Neural cell (in vitro differentiated cells): Measurements from ENCODE around the gene MECP2. TPM values are rescaled to one million over a fixed set of nuclear protein-coding genes. Genes with fewer than 3 reads are reported as not detected.

Experiments used
- H2AFZ ChIP-seq: fragments of 200-600, 300-800 bp; sonication (generic), shearing (Covaris generic); 2 replicates; pipeline ENCODE4 v1.6.0; 2014; ENCODE audit warnings: low read depth, mild to moderate bottlenecking, antibody characterized with exemption, low read length, moderate library complexity
- H3F3A ChIP-seq: fragments of 200-600 bp; shearing (Covaris generic); 2 replicates; pipeline ENCODE4 v1.6.1; 2016; ENCODE audit warnings: mild to moderate bottlenecking, moderate library complexity, mixed read lengths, antibody characterized with exemption, low read length; ENCODE audit not compliant: insufficient read depth, poor library complexity, severe bottlenecking
- H3K27ac ChIP-seq: fragments of 200-600, 300-800 bp; sonication (generic), shearing (Covaris generic); 2 replicates; pipeline ENCODE4 v1.5.1; 2014; ENCODE audit warnings: mild to moderate bottlenecking, low read length, moderate library complexity
- H3K27me3 ChIP-seq: fragments of 300-800, 200-600 bp; sonication (generic), shearing (Covaris generic); 2 replicates; pipeline ENCODE4 v1.6.0; 2014; ENCODE audit warnings: mild to moderate bottlenecking, low read depth, low read length, moderate library complexity; ENCODE audit not compliant: insufficient read depth
- H3K36me3 ChIP-seq: fragments of 300-800, 200-600 bp; sonication (generic), shearing (Covaris generic); 2 replicates; pipeline ENCODE4 v1.5.1; 2014; ENCODE audit warnings: mild to moderate bottlenecking, antibody characterized with exemption, low read length, moderate library complexity; ENCODE audit not compliant: insufficient read depth
- H3K4me2 ChIP-seq: fragments of 300-800, 200-600 bp; sonication (generic), shearing (Covaris generic); 2 replicates; pipeline ENCODE4 v1.6.0; 2014; ENCODE audit warnings: mild to moderate bottlenecking, low read length
- H3K4me3 ChIP-seq: fragments of 300-800, 200-600 bp; sonication (generic), shearing (Covaris generic); 2 replicates; pipeline ENCODE4 v1.5.1; 2014; ENCODE audit warnings: mild to moderate bottlenecking, low read length, moderate library complexity
- H3K79me2 ChIP-seq: fragments of 200-600 bp; shearing (Covaris generic); replicated peaks from 2 replicates; pipeline ENCODE4 v1.6.0; 2014; ENCODE audit warnings: mild to moderate bottlenecking, low read length, moderate library complexity; ENCODE audit not compliant: insufficient read depth
- H3K9ac ChIP-seq: fragments of 300-800, 200-600 bp; sonication (generic), shearing (Covaris generic); 2 replicates; pipeline ENCODE4 v1.6.1; 2016; ENCODE audit warnings: mild to moderate bottlenecking, low read length, mixed read lengths
- H3K9me2 ChIP-seq: fragments of 200-600 bp; shearing (Covaris generic); 2 replicates; pipeline ENCODE4 v1.6.1; 2016; ENCODE audit warnings: mild to moderate bottlenecking, low read length, mixed read lengths; ENCODE audit not compliant: insufficient read depth
- H3K9me3 ChIP-seq: fragments of 200-600, 300-800 bp; sonication (generic), shearing (Covaris generic); 2 replicates; pipeline ENCODE4 v1.6.1; 2016; ENCODE audit warnings: mild to moderate bottlenecking, mixed run types, low read length, moderate library complexity, mixed read lengths
- H4K20me1 ChIP-seq: fragments of 200-600 bp; shearing (Covaris generic); 2 replicates; pipeline ENCODE4 v1.6.1; 2016; ENCODE audit warnings: mild to moderate bottlenecking, mixed run types; ENCODE audit not compliant: insufficient read depth
- EP300 ChIP-seq: fragments of 450-650 bp; conservative IDR thresholded peaks from 2 replicates; pipeline ENCODE4 v1.6.1; 2014; ENCODE audit warnings: antibody characterized with exemption, mild to moderate bottlenecking, moderate library complexity; ENCODE audit not compliant: poor library complexity, severe bottlenecking
- EZH2 ChIP-seq: fragments of 200-600, 300-800 bp; shearing (Covaris generic), sonication (generic); IDR thresholded peaks from 2 replicates; pipeline ENCODE4 v1.6.1; 2014; ENCODE audit warnings: antibody characterized with exemption, low read length, borderline replicate concordance, mild to moderate bottlenecking; ENCODE audit not compliant: insufficient read depth, poor library complexity, severe bottlenecking
- MXI1 ChIP-seq: fragments of 450-650 bp; conservative IDR thresholded peaks from 2 replicates; pipeline ENCODE4 v1.6.1; 2014; ENCODE audit warnings: antibody characterized with exemption, mild to moderate bottlenecking; ENCODE audit not compliant: poor library complexity, severe bottlenecking
- POLR2AphosphoS5 ChIP-seq: IDR thresholded peaks from 2 replicates; pipeline ENCODE4 v1.6.1; 2012
- RAD21 ChIP-seq: fragments of 450-650 bp; conservative IDR thresholded peaks from 2 replicates; pipeline ENCODE4 v1.6.1; 2014; ENCODE audit warnings: antibody characterized with exemption, mild to moderate bottlenecking, moderate library complexity
- SMC3 ChIP-seq: fragments of 450-650 bp; conservative IDR thresholded peaks from 2 replicates; pipeline ENCODE4 v1.6.1; 2014; ENCODE audit warnings: antibody characterized with exemption, mild to moderate bottlenecking, moderate library complexity; ENCODE audit not compliant: poor library complexity
- TAF1 ChIP-seq: IDR thresholded peaks from 2 replicates; pipeline ENCODE4 v1.6.1; 2012; ENCODE audit warnings: low read depth
- polyA plus RNA-seq: library from polyadenylated mRNA; depleted of rRNA; stranded (reverse); fragments of >200 nt; gene quantifications from 2 replicates; pipeline ENCODE4 v1.2.3, GENCODE V29; 2014
- TF ChIP-seq, protein P1 (sequence below): IDR thresholded peaks from 2 replicates; pipeline ENCODE4 v1.6.1; 2012; ENCODE audit warnings: borderline replicate concordance
- TF ChIP-seq, protein P2 (sequence below): fragments of 450-650 bp; IDR thresholded peaks from 2 replicates; pipeline ENCODE4 v1.5.1; 2014; ENCODE audit warnings: antibody characterized with exemption, mild to moderate bottlenecking, moderate library complexity; ENCODE audit not compliant: poor library complexity, severe bottlenecking

Gene MECP2
- polyA plus RNA-seq, 1 donor from 2014 or later: 14.5 TPM

DNA sequence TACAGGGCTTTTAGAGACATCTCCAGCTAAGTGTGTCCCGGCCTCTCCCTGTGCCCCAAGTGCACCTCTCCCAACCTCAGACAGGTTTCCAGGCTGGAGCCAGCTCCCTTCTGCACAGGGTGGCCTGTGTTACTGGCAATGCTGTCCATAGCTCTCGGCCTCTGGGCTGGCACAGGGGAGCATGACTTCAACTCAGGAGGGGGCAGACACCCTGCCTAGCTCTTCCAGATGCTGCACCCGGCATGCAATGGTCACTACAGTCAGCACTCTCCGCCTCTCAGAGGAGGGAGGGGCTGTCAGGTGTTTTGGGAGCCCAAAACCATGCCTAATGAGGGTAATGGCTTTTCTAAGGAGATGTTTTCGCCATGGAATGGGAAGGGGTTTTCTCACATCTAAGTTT, 75.4 kb downstream of the MECP2 start:
- H3K27ac ChIP-seq: no peak overlapping the region
- no peak overlapping the region for H3K4me2 ChIP-seq
- no peak overlapping the region for H3K4me3 ChIP-seq
- no peaks in the 10 kb centered on the region for H3K27me3 ChIP-seq
- no peak overlapping the region for H2AFZ ChIP-seq
- no peaks in the 10 kb centered on the region for H3K79me2 ChIP-seq
- H3K9me3 ChIP-seq: no peaks in the 10 kb centered on the region
- no peaks in the 10 kb centered on the region for H3F3A ChIP-seq
- no peak overlapping the region for H3K9ac ChIP-seq
- H3K36me3 ChIP-seq: no peaks in the 10 kb centered on the region
- H4K20me1 ChIP-seq: no peaks in the 10 kb centered on the region
- no peaks in the 10 kb centered on the region for H3K9me2 ChIP-seq
- TF ChIP-seq EZH2 (no peak), TAF1 (no peak), EP300 (no peak), MXI1 (no peak), POLR2AphosphoS5 (no peak), SMC3 (no peak), RAD21 (no peak)
- TF ChIP-seq, protein P1, sequence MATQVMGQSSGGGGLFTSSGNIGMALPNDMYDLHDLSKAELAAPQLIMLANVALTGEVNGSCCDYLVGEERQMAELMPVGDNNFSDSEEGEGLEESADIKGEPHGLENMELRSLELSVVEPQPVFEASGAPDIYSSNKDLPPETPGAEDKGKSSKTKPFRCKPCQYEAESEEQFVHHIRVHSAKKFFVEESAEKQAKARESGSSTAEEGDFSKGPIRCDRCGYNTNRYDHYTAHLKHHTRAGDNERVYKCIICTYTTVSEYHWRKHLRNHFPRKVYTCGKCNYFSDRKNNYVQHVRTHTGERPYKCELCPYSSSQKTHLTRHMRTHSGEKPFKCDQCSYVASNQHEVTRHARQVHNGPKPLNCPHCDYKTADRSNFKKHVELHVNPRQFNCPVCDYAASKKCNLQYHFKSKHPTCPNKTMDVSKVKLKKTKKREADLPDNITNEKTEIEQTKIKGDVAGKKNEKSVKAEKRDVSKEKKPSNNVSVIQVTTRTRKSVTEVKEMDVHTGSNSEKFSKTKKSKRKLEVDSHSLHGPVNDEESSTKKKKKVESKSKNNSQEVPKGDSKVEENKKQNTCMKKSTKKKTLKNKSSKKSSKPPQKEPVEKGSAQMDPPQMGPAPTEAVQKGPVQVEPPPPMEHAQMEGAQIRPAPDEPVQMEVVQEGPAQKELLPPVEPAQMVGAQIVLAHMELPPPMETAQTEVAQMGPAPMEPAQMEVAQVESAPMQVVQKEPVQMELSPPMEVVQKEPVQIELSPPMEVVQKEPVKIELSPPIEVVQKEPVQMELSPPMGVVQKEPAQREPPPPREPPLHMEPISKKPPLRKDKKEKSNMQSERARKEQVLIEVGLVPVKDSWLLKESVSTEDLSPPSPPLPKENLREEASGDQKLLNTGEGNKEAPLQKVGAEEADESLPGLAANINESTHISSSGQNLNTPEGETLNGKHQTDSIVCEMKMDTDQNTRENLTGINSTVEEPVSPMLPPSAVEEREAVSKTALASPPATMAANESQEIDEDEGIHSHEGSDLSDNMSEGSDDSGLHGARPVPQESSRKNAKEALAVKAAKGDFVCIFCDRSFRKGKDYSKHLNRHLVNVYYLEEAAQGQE: no peak
- TF ChIP-seq, protein P2, sequence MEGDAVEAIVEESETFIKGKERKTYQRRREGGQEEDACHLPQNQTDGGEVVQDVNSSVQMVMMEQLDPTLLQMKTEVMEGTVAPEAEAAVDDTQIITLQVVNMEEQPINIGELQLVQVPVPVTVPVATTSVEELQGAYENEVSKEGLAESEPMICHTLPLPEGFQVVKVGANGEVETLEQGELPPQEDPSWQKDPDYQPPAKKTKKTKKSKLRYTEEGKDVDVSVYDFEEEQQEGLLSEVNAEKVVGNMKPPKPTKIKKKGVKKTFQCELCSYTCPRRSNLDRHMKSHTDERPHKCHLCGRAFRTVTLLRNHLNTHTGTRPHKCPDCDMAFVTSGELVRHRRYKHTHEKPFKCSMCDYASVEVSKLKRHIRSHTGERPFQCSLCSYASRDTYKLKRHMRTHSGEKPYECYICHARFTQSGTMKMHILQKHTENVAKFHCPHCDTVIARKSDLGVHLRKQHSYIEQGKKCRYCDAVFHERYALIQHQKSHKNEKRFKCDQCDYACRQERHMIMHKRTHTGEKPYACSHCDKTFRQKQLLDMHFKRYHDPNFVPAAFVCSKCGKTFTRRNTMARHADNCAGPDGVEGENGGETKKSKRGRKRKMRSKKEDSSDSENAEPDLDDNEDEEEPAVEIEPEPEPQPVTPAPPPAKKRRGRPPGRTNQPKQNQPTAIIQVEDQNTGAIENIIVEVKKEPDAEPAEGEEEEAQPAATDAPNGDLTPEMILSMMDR: no peak

DNA sequence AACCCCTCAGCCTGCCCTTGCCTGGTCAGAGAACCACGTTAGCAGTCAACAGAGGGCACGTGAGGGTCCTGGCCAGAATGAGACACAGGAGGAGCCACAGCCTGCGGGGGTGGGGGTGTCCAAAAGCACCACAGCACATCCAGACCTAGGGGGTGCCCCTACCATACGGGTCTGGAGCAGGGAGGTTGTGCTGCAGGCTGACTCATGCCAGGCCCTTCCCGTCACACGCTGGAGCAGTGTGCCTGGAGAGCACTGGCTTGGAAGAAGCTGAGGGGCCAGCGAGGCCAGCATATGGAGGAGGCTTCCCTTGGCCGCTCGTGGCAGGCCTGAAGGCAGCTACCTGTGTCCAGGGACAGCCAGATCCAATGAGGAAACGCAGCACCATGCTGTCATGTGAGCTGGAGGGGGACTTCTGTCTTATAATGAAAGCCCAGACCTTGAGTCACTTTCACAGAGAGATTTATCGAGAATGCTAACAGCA, 76.3 kb downstream of the MECP2 start:
- no peak for TF ChIP-seq RAD21
- TF ChIP-seq POLR2AphosphoS5: no peak
- no peak for TF ChIP-seq TAF1
- TF ChIP-seq, protein P2: no peak
- no peak for TF ChIP-seq SMC3
- TF ChIP-seq, protein P1: no peak
- no peak for TF ChIP-seq MXI1
- Histone ChIP-seq H3K4me3 (no peak overlapping the region), H3K27me3 (no peaks in the 10 kb centered on the region), H3F3A (no peaks in the 10 kb centered on the region), H3K36me3 (no peaks in the 10 kb centered on the region), H3K27ac (no peak overlapping the region), H3K4me2 (no peak overlapping the region), H2AFZ (no peak overlapping the region), H3K79me2 (no peaks in the 10 kb centered on the region), H3K9ac (no peak overlapping the region), H4K20me1 (no peaks in the 10 kb centered on the region), H3K9me2 (no peaks in the 10 kb centered on the region), H3K9me3 (no peaks in the 10 kb centered on the region)
